GM10266 (cell line): ENCODE data around the gene SLX1B.
"Not testable (repeated sequence)": the region's sequence is repeated elsewhere in the genome, so short reads cannot be mapped to it uniquely, and the experiment has no call there.

Experiments used
- DNase-seq: peaks from one replicate; pipeline ENCODE4 v3.0.0; 2012; ENCODE audit errors: extremely low spot score

The SLX1B gene

GRCh38 chr16:29454269-29454668 is at the start of gene SLX1B, which contains the start of gene BOLA2:
SLX1B (plus strand) TSS chr16:29454533.
BOLA2 (minus strand) TSS chr16:29454351; CDS start chr16:29454253, 98 bp downstream.
- not testable (repeated sequence) for DNase-seq

GRCh38 chr16:29405249-29405648 is 49.1 kb upstream of the SLX1B start:
- DNase-seq = not testable (repeated sequence)

GRCh38 chr16:29423587-29423986 is 30.7 kb upstream of the SLX1B start:
- DNase-seq = not testable (repeated sequence)

- DNase-seq = not testable (repeated sequence)
These were observed 28.9 kb upstream of the SLX1B start for GRCh38 chr16:29425390-29425789.

- DNase-seq = not testable (repeated sequence)
These were observed 579 bp upstream of the SLX1B start for GRCh38 chr16:29453754-29454153.

- not testable (repeated sequence) for DNase-seq
These were observed 495 bp downstream of the SLX1B start for GRCh38 chr16:29454828-29455227.

GRCh38 chr16:29457660-29458059 is 3.3 kb downstream of the SLX1B start:
- not testable (repeated sequence) for DNase-seq

- DNase-seq = not testable (repeated sequence)
These were observed 5.6 kb downstream of the SLX1B start, which contains the start of gene SULT1A4 for GRCh38 chr16:29459706-29460646. SULT1A4 (plus strand) TSS chr16:29459913; CDS start chr16:29461386, 1,473 bp downstream.

- not testable (repeated sequence) for DNase-seq
These were observed 6.3 kb downstream of the SLX1B start for GRCh38 chr16:29460647-29461030.

- DNase-seq = not testable (repeated sequence)
These were observed 11.9 kb downstream of the SLX1B start for GRCh38 chr16:29465985-29466824.

- DNase-seq = not testable (repeated sequence)
These were observed 12.6 kb downstream of the SLX1B start for GRCh38 chr16:29466904-29467303.

GRCh38 chr16:29467654-29468366 is 13.5 kb downstream of the SLX1B start:
- DNase-seq = not testable (repeated sequence)

GRCh38 chr16:29469660-29470059 is 15.3 kb downstream of the SLX1B start:
- DNase-seq = not testable (repeated sequence)

- not testable (repeated sequence) for DNase-seq
These were observed 17.7 kb downstream of the SLX1B start for GRCh38 chr16:29472065-29472464.

GRCh38 chr16:29482276-29482675 is 27.9 kb downstream of the SLX1B start:
- DNase-seq = not testable (repeated sequence)

GRCh38 chr16:29506308-29506707 is 52.0 kb downstream of the SLX1B start, which contains the start of gene NPIPB12:
NPIPB12 (minus strand) TSS chr16:29506408.
- DNase-seq = not testable (repeated sequence)
